Hepatocyte (in vitro differentiated cells): ENCODE measurements around the gene ERAP2. TPM values are rescaled to one million over a fixed set of nuclear protein-coding genes. Genes with fewer than 3 reads are reported as not detected.

Experiments
- DNase-seq: peaks from one replicate; pipeline ENCODE4 v3.0.0-alpha.2; 2016; ENCODE audit warnings: low spot score
- H2AFZ ChIP-seq: fragments of 200-600 bp; sonication (generic); 2 replicates; pipeline ENCODE4 v1.6.0; 2016; ENCODE audit warnings: antibody characterized with exemption, mild to moderate bottlenecking
- H3K27ac ChIP-seq: fragments of 200-600 bp; sonication (generic); 2 replicates; pipeline ENCODE4 v1.5.1; 2016; ENCODE audit warnings: mild to moderate bottlenecking
- H3K27me3 ChIP-seq: fragments of 200-600 bp; sonication (generic); 2 replicates; pipeline ENCODE4 v1.6.1; 2016
- H3K36me3 ChIP-seq: fragments of 200-600 bp; sonication (generic); replicated peaks from 2 replicates; pipeline ENCODE4 v1.5.1; 2016; ENCODE audit warnings: low read depth; ENCODE audit not compliant: insufficient read depth
- H3K4me1 ChIP-seq: fragments of 200-600 bp; sonication (generic); 2 replicates; pipeline ENCODE4 v1.5.1; 2016; ENCODE audit warnings: mild to moderate bottlenecking, moderate library complexity; ENCODE audit not compliant: insufficient read depth
- H3K4me2 ChIP-seq: fragments of 200-600 bp; sonication (generic); 2 replicates; pipeline ENCODE4 v1.6.0; 2016
- H3K4me3 ChIP-seq: fragments of 200-600 bp; sonication (generic); 2 replicates; pipeline ENCODE4 v1.5.1; 2016; ENCODE audit warnings: mild to moderate bottlenecking
- H3K79me2 ChIP-seq: fragments of 200-600 bp; sonication (generic); 2 replicates; pipeline ENCODE4 v1.6.0; 2017; ENCODE audit warnings: mild to moderate bottlenecking
- H3K9me2 ChIP-seq: fragments of 200-600 bp; sonication (generic); replicated peaks from 2 replicates; pipeline ENCODE4 v1.6.0; 2017; ENCODE audit warnings: mild to moderate bottlenecking; ENCODE audit not compliant: insufficient read depth
- H3K9me3 ChIP-seq: fragments of 200-600 bp; sonication (generic); 2 replicates; pipeline ENCODE4 v1.5.1; 2016; ENCODE audit warnings: low read depth, mild to moderate bottlenecking
- H4K20me1 ChIP-seq: fragments of 200-600 bp; sonication (generic); 2 replicates; pipeline ENCODE4 v1.6.0; 2016; ENCODE audit warnings: mild to moderate bottlenecking; ENCODE audit not compliant: insufficient read depth, poor library complexity, severe bottlenecking
- CTCF ChIP-seq: fragments of 200-600 bp; sonication (generic); IDR thresholded peaks from 2 replicates; pipeline ENCODE4 v1.5.1; 2016; ENCODE audit warnings: antibody characterized with exemption, mild to moderate bottlenecking; ENCODE audit not compliant: poor library complexity
- EZH2 ChIP-seq: fragments of 200-600 bp; sonication (generic); IDR thresholded peaks from 2 replicates; pipeline ENCODE4 v1.6.1; 2016; ENCODE audit warnings: antibody characterized with exemption, mild to moderate bottlenecking, borderline replicate concordance
- EZH2phosphoT487 ChIP-seq: fragments of 200-600 bp; sonication (generic); IDR thresholded peaks from one replicate; pipeline ENCODE4 v1.6.1; 2018; ENCODE audit warnings: antibody characterized with exemption, mild to moderate bottlenecking, low read depth, moderate library complexity; ENCODE audit not compliant: unreplicated experiment, severe bottlenecking
- WGBS: methylation state at CpG from one replicate; pipeline ENCODE4 v1.1.6; 2016; ENCODE audit warnings: low lambda C conversion rate; ENCODE audit errors: missing lambda C conversion rate; 5-methylcytosine and 5-hydroxymethylcytosine counted together
- polyA plus RNA-seq: library from polyadenylated mRNA; unstranded; fragments of >200 nt; fragmentation: Nextera tagmentation; extraction: Ambion mirVana; gene quantifications from 2 replicates; pipeline ENCODE4 v1.2.1, GENCODE V29; 2016
- total RNA-seq: library from RNA; depleted of rRNA; stranded (reverse); fragments of >200 nt; gene quantifications from 2 replicates; pipeline ENCODE4 v1.2.3, GENCODE V29; 2014

Gene ERAP2
- total and polyA plus RNA-seq, 2 experiments from 2014 or later: 0.87 to 1.5 TPM

- H3K79me2 ChIP-seq: no peaks in the 10 kb centered on the region
- no peak overlapping the region for H2AFZ ChIP-seq
- no peaks in the 10 kb centered on the region for H3K4me1 ChIP-seq
- H3K36me3 ChIP-seq: peaks cover 4% of the 10 kb centered on the region
- DNase-seq: no peak
- no peaks in the 10 kb centered on the region for H3K9me2 ChIP-seq
- H3K4me2 ChIP-seq: no peak overlapping the region
- H3K9me3 ChIP-seq: no peaks in the 10 kb centered on the region
- H3K27ac ChIP-seq: no peak overlapping the region
- TF ChIP-seq EZH2phosphoT487: no peak
- TF ChIP-seq CTCF: no peak
- TF ChIP-seq EZH2: no peak
- no peaks in the 10 kb centered on the region for H4K20me1 ChIP-seq
- H3K27me3 ChIP-seq: no peaks in the 10 kb centered on the region
- 63% methylated on average over 4 of the region's 4 CpGs for WGBS
- H3K4me3 ChIP-seq: no peak overlapping the region
Observed at GRCh38 chr5:96844481-96844990, 31.8 kb upstream of the ERAP2 start.

GRCh38 chr5:96851312-96852062, 24.8 kb upstream of the ERAP2 start:
- DNase-seq: no peak
- Histone ChIP-seq H3K27ac (no peak overlapping the region), H3K27me3 (no peaks in the 10 kb centered on the region), H3K4me1 (no peaks in the 10 kb centered on the region), H3K36me3 (peaks cover 4% of the 10 kb centered on the region), H2AFZ (no peak overlapping the region), H3K4me2 (no peak overlapping the region), H3K9me3 (no peaks in the 10 kb centered on the region), H3K9me2 (no peaks in the 10 kb centered on the region), H4K20me1 (no peaks in the 10 kb centered on the region), H3K4me3 (no peak overlapping the region), H3K79me2 (no peaks in the 10 kb centered on the region)
- TF ChIP-seq EZH2phosphoT487 (no peak), EZH2 (no peak), CTCF (no peak)
- 66% methylated on average over 7 of the region's 7 CpGs for WGBS

- Histone ChIP-seq H3K9me3 (no peaks in the 10 kb centered on the region), H3K36me3 (peaks cover 4% of the 10 kb centered on the region), H3K4me1 (no peaks in the 10 kb centered on the region), H2AFZ (no peak overlapping the region), H4K20me1 (no peaks in the 10 kb centered on the region), H3K4me3 (no peak overlapping the region), H3K9me2 (no peaks in the 10 kb centered on the region), H3K27ac (no peak overlapping the region), H3K4me2 (no peak overlapping the region), H3K79me2 (no peaks in the 10 kb centered on the region), H3K27me3 (no peaks in the 10 kb centered on the region)
- WGBS: 90% methylated on average over 2 of the region's 2 CpGs
- no peak for DNase-seq
- TF ChIP-seq EZH2phosphoT487 (no peak), EZH2 (no peak), CTCF (no peak)
Observed at GRCh38 chr5:96852759-96853158, 23.5 kb upstream of the ERAP2 start.
